Skeletal muscle tissue (tissue), 4 donors: ENCODE measurements around the gene TMBIM6. TPM values are rescaled to one million over a fixed set of nuclear protein-coding genes. Genes with fewer than 3 reads are reported as not detected.
"Not testable (repeated sequence)": the region's sequence is repeated elsewhere in the genome, so short reads cannot be mapped to it uniquely, and the experiment has no call there.

Source experiments
- H3K27ac ChIP-seq: one replicate; pipeline ENCODE4 v1.7.0; 2013; ENCODE audit warnings: mild to moderate bottlenecking, low read depth, low read length, inconsistent platforms
- H3K27me3 ChIP-seq, 3 donors: one replicate each; pipeline ENCODE4 v1.7.0; 2013; ENCODE audit warnings: low read length in 3 of 3; ENCODE audit not compliant: control insufficient read depth in 3 of 3, insufficient read depth in 3 of 3
- H3K36me3 ChIP-seq, 3 donors: one replicate each; pipeline ENCODE4 v1.7.0; 2013; ENCODE audit warnings: low read length in 3 of 3; ENCODE audit not compliant: control insufficient read depth in 3 of 3, insufficient read depth in 3 of 3
- H3K4me1 ChIP-seq, 3 donors: one replicate each; pipeline ENCODE4 v1.7.0; 2013; ENCODE audit warnings: low read length in 3 of 3, mild to moderate bottlenecking in 3 of 3; ENCODE audit not compliant: control insufficient read depth in 3 of 3, insufficient read depth in 3 of 3
- H3K4me3 ChIP-seq, 3 donors: one replicate each; pipeline ENCODE4 v1.7.0; 2013; ENCODE audit warnings: low read length in 3 of 3
- H3K9ac ChIP-seq, 3 donors: one replicate each; pipeline ENCODE4 v1.7.0; 2013; ENCODE audit warnings: low read length in 3 of 3, mild to moderate bottlenecking in 3 of 3, moderate library complexity in 2 of 3, low read depth in 1 of 3
- H3K9me3 ChIP-seq, 3 donors: one replicate each; pipeline ENCODE4 v1.7.0; 2013; ENCODE audit warnings: low read length in 3 of 3; ENCODE audit not compliant: control insufficient read depth in 3 of 3
- total RNA-seq: library from RNA; depleted of rRNA; stranded (reverse); fragments of >200 nt; gene quantifications from one replicate; pipeline ENCODE4 v1.2.3, GENCODE V29; 2014
- donor health status: Osteomylitis.

TMBIM6 gene
- total RNA-seq, 1 donor from 2014 or later, result 185 TPM

DNA sequence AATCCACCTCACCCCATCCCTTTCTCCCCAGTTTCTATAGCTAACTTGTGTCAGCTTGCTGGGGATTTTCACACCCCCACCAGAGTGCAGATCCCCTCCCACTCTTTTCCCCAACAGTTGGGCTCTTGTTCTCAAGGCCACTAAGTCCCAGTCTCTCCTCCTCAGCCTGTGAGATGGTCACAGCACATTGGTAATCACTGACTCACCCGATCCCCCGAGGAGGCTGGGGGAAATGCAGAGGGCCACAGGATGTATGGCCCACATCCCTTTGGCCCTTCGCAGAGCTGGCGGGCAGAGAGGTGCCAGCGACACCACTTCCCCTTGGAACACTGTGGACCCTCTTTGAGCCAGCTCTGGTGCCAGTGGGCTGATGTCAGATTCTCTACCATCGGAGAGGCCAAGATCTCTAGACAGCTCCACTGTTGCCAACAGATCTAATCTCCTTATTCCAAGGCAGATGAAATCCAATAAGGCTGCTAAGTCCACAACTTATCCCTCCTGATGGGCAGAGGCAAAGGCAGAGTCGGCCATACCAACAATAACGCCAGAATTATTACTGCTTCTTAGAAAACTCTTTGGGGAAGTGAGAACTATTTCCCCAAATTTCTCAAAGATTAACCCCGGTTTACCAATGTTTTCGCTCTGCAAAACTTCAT lies 35.8 kb upstream of the TMBIM6 start:
- Histone ChIP-seq H3K27ac (peak overlapping the region; percentile 70), H3K4me3 (peak overlapping the region; percentile 72 to 78 (median 73)), H3K27me3 (peaks cover 0 to 6% (median 4%) of the 10 kb centered on the region in 3 donors), H3K4me1 (peaks cover 15 to 28% (median 26%) of the 10 kb centered on the region in 3 donors), H3K36me3 (no peaks in the 10 kb centered on the region), H3K9me3 (no peaks in the 10 kb centered on the region), H3K9ac (peak overlapping the region in 2 of 3 donors; percentile 76 to 77)

DNA sequence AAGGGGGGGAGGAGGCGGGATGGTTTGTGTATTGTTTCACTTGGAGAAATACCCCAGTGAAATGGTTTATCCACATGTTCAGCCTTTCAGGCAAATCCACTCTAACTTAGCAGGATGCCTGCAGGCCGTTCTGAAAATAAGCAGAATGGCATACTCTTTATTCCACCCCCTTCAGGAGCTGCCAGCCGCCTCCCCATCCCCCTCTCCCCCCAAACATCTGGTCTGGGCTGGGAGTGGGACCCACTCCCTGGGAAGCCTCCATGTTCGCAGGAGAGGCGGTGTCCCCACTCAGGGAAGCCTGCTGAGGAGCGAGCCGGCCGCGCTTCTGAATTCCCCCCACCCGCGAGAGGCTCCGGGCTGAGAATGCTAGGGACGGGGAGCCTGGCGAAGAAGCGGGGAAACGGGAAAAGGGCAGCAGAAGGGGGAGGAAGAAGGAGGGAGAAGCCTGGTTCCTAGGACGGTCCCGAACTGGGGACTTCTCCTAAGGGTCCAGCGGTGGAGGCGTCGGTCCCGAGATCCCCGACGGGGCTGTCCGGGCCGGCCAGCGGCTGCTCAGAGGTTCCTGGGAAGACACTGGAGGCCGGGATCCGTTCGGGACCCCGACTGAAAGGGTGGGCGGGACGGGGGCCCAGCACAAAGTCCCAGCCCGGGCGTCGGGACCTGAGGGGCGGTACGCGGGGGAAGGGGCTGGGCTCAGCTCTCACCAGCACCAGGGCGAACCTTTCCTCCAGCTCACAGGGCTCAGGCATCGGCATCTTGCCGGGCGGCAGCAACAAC lies 34.8 kb upstream of the TMBIM6 start:
- peak overlapping the region; percentile 70 for H3K27ac ChIP-seq
- peak overlapping the region; percentile 36 to 79 (median 76) for H3K9ac ChIP-seq
- no peaks in the 10 kb centered on the region for H3K36me3 ChIP-seq
- no peaks in the 10 kb centered on the region for H3K9me3 ChIP-seq
- H3K27me3 ChIP-seq, result peaks cover 0 to 6% (median 4%) of the 10 kb centered on the region in 3 donors
- peak overlapping the region; percentile 72 to 78 (median 73) for H3K4me3 ChIP-seq
- H3K4me1 ChIP-seq, result peaks cover 15 to 28% (median 26%) of the 10 kb centered on the region in 3 donors

DNA sequence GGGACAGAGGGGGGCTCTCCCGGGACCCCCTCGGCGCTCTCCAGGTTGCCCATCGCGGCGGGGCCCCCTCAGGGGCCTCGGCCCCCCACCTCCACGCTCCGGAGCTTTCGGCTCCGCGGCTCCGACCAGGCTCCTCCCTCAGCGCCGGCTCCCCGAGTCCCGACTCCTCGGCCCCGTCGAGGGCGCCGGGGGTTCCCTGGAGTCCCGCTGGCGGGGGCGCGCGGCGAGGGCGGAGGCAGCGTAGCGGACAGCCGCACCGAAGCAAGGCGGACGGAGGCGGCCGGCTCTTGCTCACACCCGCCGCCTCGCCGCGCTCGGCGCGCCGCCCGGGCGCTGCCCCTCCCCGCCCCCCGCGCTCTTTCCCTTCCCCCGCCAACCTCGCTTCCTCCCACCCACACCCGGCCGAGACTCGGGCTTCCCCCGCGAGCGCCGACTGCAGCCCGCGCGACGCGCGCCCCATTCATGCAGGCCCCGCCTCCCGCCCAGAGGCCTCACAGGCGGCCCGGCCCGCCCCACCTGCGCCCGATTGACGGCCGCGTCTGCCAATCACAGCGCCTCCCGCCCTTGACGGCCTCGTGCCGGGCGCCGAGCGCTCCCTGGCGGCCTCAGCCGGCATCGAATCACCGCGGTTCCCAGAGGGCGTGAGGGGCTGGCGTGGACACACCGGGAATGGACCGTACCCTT lies 34.1 kb upstream of the TMBIM6 start, which contains the start of gene FMNL3:
TSS of gene FMNL3 (minus strand) at position 278 of the 684 bp plus-strand sequence. CDS start at position 53, 225 bp downstream.
- H3K27ac ChIP-seq, result peak within 1 kb of the TSS; percentile 70
- H3K9me3 ChIP-seq, result no peaks in the 10 kb centered on the region
- H3K27me3 ChIP-seq, result peaks cover 0 to 6% (median 6%) of the 10 kb centered on the region in 3 donors
- peak within 1 kb of the TSS; percentile 36 to 79 (median 76) for H3K9ac ChIP-seq
- H3K4me3 ChIP-seq, result peak within 1 kb of the TSS; percentile 72 to 78 (median 73)
- peaks cover 15 to 28% (median 26%) of the 10 kb centered on the region in 3 donors for H3K4me1 ChIP-seq
- H3K36me3 ChIP-seq, result no peaks in the 10 kb centered on the region

DNA sequence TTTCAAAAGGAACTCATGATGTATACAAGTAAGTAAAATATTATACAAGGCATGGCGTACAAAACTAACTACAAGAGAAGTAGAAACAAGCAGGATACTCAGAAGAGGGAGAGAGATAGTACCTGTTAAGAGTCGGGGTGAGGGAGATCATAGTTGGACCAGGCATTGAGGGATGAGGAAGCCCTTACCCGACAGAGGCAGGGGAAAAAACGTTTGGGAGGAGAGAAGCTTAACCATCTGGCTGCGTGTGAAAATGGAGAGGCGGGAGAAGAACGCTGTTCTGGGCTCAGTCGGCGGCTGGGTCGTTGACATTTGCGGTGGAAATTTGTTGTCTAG lies 33.6 kb upstream of the TMBIM6 start:
- no peak overlapping the region for H3K9ac ChIP-seq

DNA sequence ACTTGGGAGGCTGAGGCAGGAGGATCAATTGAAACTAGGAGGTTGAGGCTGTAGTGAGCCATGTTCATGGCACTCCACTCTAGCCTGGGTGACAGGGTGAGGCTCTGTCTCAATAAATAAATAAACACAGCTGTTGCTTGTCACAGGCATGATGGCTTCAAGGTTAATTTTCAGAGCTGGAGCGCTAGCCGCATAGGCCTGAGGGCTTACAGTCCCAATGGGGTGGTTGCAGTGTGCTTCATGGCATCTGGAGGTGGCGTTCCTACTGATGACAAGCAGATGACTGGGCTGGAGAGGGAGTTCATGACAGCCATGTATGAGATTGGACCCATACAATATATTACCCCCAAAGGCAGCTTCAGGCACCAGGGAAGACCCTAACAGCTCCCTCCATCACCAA lies 32.5 kb upstream of the TMBIM6 start:
- H3K4me3 ChIP-seq, result no peak overlapping the region
- H3K9ac ChIP-seq, result no peak overlapping the region
- H3K36me3 ChIP-seq, result no peaks in the 10 kb centered on the region
- no peak overlapping the region for H3K27ac ChIP-seq
- H3K27me3 ChIP-seq, result peaks cover 0 to 6% (median 6%) of the 10 kb centered on the region in 3 donors
- no peaks in the 10 kb centered on the region for H3K9me3 ChIP-seq
- peaks cover 11 to 21% (median 16%) of the 10 kb centered on the region in 3 donors for H3K4me1 ChIP-seq

More for the DNA sequence above, 33.6 kb upstream of the TMBIM6 start:
- no peaks in the 10 kb centered on the region for H3K9me3 ChIP-seq
- H3K36me3 ChIP-seq, result no peaks in the 10 kb centered on the region
- no peak overlapping the region for H3K4me3 ChIP-seq
- no peak overlapping the region for H3K27ac ChIP-seq
- H3K4me1 ChIP-seq, result peaks cover 15 to 28% (median 26%) of the 10 kb centered on the region in 3 donors
- H3K27me3 ChIP-seq, result peaks cover 0 to 6% (median 6%) of the 10 kb centered on the region in 3 donors

DNA sequence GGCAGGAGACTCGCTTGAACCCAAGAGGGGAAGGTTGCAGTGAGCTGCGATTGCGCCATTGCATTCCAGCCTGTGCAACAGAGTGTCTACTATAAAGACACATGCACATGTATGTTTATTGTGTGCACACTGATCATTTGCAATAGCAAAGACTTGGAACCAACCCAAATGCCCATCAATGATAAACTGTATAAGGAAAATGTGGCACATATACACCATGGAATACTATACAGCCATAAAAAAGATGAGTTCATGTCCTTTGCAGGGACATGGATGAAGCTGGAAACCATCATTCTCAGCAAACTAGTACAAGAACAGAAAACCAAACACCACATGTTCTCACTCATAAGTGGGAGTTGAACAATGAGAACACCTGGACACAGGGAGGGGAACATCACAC lies 27.4 kb upstream of the TMBIM6 start:
- not testable (repeated sequence) for H3K9me3 ChIP-seq, H3K27ac ChIP-seq, H3K9ac ChIP-seq, H3K27me3 ChIP-seq, H3K4me1 ChIP-seq, H3K4me3 ChIP-seq, H3K36me3 ChIP-seq

DNA sequence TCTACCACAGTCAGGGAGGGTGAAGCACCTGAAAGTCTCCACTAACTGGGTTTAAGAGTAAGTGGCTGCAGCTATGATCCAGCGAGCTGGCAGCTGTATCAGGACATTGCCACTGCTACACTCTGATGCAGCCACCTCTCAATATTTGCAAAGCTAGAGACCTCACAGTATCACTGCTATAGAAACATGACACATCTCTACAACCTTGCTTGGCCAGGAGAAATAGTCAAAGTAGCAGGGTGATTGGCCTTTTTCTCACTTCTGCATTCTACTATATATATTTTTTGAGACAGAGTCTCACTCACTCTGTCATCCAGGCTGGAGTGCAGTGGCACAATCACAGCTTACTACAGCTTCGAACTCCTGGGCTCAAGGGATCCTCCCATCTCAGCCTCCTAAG lies 24.8 kb upstream of the TMBIM6 start:
- no peak overlapping the region for H3K4me3 ChIP-seq
- no peaks in the 10 kb centered on the region for H3K36me3 ChIP-seq
- H3K27ac ChIP-seq, result no peak overlapping the region
- H3K27me3 ChIP-seq, result peaks cover 0 to 5% (median 5%) of the 10 kb centered on the region in 3 donors
- H3K4me1 ChIP-seq, result no peaks in the 10 kb centered on the region
- no peaks in the 10 kb centered on the region for H3K9me3 ChIP-seq
- no peak overlapping the region for H3K9ac ChIP-seq

DNA sequence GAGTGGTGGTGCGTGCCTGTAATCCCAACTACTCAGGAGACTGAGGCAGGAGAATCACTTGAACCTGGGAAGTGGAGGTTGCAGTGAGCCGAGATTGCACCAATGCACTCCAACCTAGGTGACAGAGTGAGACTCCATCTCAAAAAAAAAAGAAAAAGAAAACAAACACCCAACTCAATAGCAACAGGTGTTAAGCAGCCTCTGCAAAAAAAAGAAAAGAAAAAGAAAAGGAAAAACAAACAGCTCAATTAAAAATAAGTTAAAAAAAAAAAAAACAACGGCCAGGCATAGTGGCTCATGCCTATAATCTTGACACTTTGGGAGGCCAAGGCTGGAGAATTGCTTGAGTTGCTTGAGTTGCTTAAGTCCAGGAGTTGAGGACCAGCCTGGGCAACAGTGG lies 23.6 kb upstream of the TMBIM6 start:
- not testable (repeated sequence) for H3K9ac ChIP-seq, H3K27ac ChIP-seq, H3K27me3 ChIP-seq, H3K9me3 ChIP-seq, H3K36me3 ChIP-seq, H3K4me1 ChIP-seq, H3K4me3 ChIP-seq

DNA sequence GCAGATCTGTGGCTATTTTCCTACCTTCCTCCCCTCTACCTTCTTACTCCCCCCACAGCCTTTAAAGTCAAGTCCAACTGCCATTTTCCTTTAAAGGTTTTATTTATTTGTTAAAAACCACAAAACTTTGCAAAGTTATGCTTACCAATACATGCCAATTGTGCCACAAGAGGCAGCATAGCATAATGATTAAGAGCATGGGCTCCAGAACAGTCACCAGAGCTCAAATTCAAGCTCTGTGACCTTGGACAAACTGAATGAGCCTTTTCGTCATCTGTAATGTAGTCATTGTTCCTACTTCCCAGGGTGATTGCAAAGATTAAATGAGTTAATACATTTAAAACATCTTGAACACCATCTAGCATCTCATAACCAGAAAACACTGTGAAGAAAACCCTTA lies 21.1 kb upstream of the TMBIM6 start:
- no peak overlapping the region for H3K4me3 ChIP-seq
- H3K9ac ChIP-seq, result no peak overlapping the region
- no peaks in the 10 kb centered on the region for H3K9me3 ChIP-seq
- peaks cover 0 to 3% (median 0%) of the 10 kb centered on the region in 3 donors for H3K27me3 ChIP-seq
- H3K4me1 ChIP-seq, result no peaks in the 10 kb centered on the region
- H3K27ac ChIP-seq, result no peak overlapping the region
- H3K36me3 ChIP-seq, result no peaks in the 10 kb centered on the region

DNA sequence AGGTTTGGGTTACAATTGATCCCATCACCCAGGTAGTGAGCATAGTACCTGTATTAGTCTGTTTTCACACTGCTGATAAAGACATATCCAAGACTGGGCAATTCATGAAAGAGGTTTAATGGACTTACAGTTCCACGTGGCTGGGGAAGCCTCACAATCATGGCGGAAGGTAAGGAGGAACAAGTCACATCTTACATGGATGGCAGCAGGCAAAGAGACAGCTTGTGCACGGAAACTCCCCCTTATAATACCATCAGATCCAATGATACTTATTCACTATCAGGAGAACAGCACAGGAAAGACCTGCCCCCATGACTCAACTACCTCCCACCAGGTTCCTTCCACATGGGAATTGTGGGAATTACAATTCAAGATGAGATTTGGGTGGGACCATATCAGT lies 20.0 kb upstream of the TMBIM6 start:
- not testable (repeated sequence) for H3K36me3 ChIP-seq, H3K9ac ChIP-seq, H3K4me1 ChIP-seq

More for the DNA sequence above, 20.0 kb upstream of the TMBIM6 start:
- not testable (repeated sequence) for H3K27me3 ChIP-seq, H3K27ac ChIP-seq, H3K9me3 ChIP-seq, H3K4me3 ChIP-seq
